CD4-positive, alpha-beta T cell (primary cell): Measurements from ENCODE around the gene ZNF41. TPM values are rescaled to one million over a fixed set of nuclear protein-coding genes. Genes with fewer than 3 reads are reported as not detected.
A peak's percentile ranks its signal among the peaks of the same experiment; 100 is the strongest.

Experiments
- ATAC-seq: fragments of 200-7000 bp; cut with Tn5 transposase; one replicate; pipeline ENCODE4 v1.10.0; 2022; ENCODE audit warnings: mild to moderate bottlenecking; ENCODE audit not compliant: poor library complexity
- CTCF ChIA-PET: fragments of 350-600 bp; sonication (Branson Sonifier 250); formaldehyde crosslinking; loops from one replicate; lab custom pipeline; 2021; ENCODE audit warnings: antibody characterized with exemption, inconsistent platforms; lab: Charles Lee
- POLR2A ChIA-PET: fragments of 350-600 bp; sonication (Branson Sonifier 250); formaldehyde crosslinking; loops from one replicate; lab custom pipeline; 2021; ENCODE audit warnings: antibody characterized with exemption, inconsistent platforms; lab: Charles Lee
- DNase-seq, 14 experiments: peaks; one replicate each; pipeline ENCODE4 v3.0.0-alpha.2; 2013 to 2020; ENCODE audit warnings: mixed read lengths in 2 of 14
- H3K27ac ChIP-seq, 2 donors: one replicate each; pipeline versions ENCODE4 v1.5.1 to v1.7.0; 2013; ENCODE audit warnings: low read length in 2 of 2, low read depth in 1 of 2, mild to moderate bottlenecking in 1 of 2
- H3K27me3 ChIP-seq, 2 experiments: 1 replicate in 1 of 2; 2 replicates in 1 of 2; pipeline versions ENCODE4 v1.6.1 to v1.7.0; 2013; ENCODE audit warnings: low read length in 2 of 2, control low read depth in 1 of 2, mild to moderate bottlenecking in 1 of 2, moderate library complexity in 1 of 2; ENCODE audit not compliant: insufficient read depth in 2 of 2, control insufficient read depth in 1 of 2
- H3K36me3 ChIP-seq: one replicate; pipeline ENCODE4 v1.6.1; 2013; ENCODE audit warnings: low read length, control low read depth; ENCODE audit not compliant: insufficient read depth
- H3K4me1 ChIP-seq: one replicate; pipeline ENCODE4 v1.6.1; 2013; ENCODE audit warnings: low read length, control low read depth; ENCODE audit not compliant: insufficient read depth
- H3K4me3 ChIP-seq: one replicate; pipeline ENCODE4 v1.5.1; 2013; ENCODE audit warnings: mild to moderate bottlenecking, low read length, moderate library complexity
- H3K9me3 ChIP-seq, 2 experiments: 1 replicate in 1 of 2; 2 replicates in 1 of 2; pipeline versions ENCODE4 v1.6.1 to v1.7.0; 2013; ENCODE audit warnings: low read length in 2 of 2, mild to moderate bottlenecking in 2 of 2, control low read depth in 1 of 2, moderate library complexity in 1 of 2; ENCODE audit not compliant: control insufficient read depth in 1 of 2, insufficient read depth in 1 of 2
- H3K27ac Mint-ChIP-seq: one replicate; pipeline ENCODE4 v1.8.0; 2020; ENCODE audit warnings: mixed read lengths
- H3K27me3 Mint-ChIP-seq: one replicate; pipeline ENCODE4 v1.8.0; 2021; ENCODE audit warnings: mixed read lengths
- H3K36me3 Mint-ChIP-seq: one replicate; pipeline ENCODE4 v1.8.0; 2021; ENCODE audit warnings: low read depth, mixed read lengths
- H3K4me1 Mint-ChIP-seq: one replicate; pipeline ENCODE4 v1.8.0; 2021; ENCODE audit warnings: low read depth, mixed read lengths
- H3K4me3 Mint-ChIP-seq: one replicate; pipeline ENCODE4 v1.8.0; 2020; ENCODE audit warnings: mild to moderate bottlenecking, mixed read lengths
- H3K9me3 Mint-ChIP-seq: one replicate; pipeline ENCODE4 v1.8.0; 2020; ENCODE audit warnings: mixed read lengths
- CTCF ChIP-seq: fragments of 200-600 bp; IDR thresholded peaks from one replicate; pipeline ENCODE4 v1.8.0; 2022; ENCODE audit warnings: antibody characterized with exemption, mild to moderate bottlenecking
- intact Hi-C, 2 experiments: fragments of 100-400 bp; cut with DNase I in 1 of 2; cut with micrococcal nuclease in 1 of 2; formaldehyde crosslinking; loops; one replicate each; pipeline versions ENCODE4 v1.15.1 to v1.9.0; 2023 to 2025; cut with DNase I, micrococcal nuclease
- total RNA-seq, 174 experiments: library from RNA in 2 of 174; stranded (reverse) in 2 of 174; gene quantifications; one replicate each; pipeline ENCODE4 v1.2.3 and lab custom pipeline; 2021 to 2026

ZNF41 gene
- total RNA-seq, 2 experiments from 2014 or later = 3.1 to 3.9 TPM

GRCh38 chrX:47458528-47458927 is 24.5 kb downstream of the ZNF41 start:
- no peaks in the 10 kb centered on the region for H3K27me3 ChIP-seq
- H3K4me3 ChIP-seq = no peak overlapping the region
- Mint-ChIP-seq H3K27ac (no peak overlapping the region), H3K9me3 (no peaks in the 10 kb centered on the region), H3K4me1 (no peaks in the 10 kb centered on the region), H3K36me3 (peaks cover 70% of the 10 kb centered on the region), H3K4me3 (no peak overlapping the region), H3K27me3 (no peaks in the 10 kb centered on the region)
- H3K36me3 ChIP-seq = peaks cover 26% of the 10 kb centered on the region
- H3K27ac ChIP-seq = no peak overlapping the region
- intact Hi-C loops = no loop called here
- H3K9me3 ChIP-seq = peaks cover 0 to 3% of the 10 kb centered on the region in 2 experiments
- H3K4me1 ChIP-seq = no peaks in the 10 kb centered on the region
- TF ChIP-seq CTCF = no peak
- peak in 2 of 14 experiments; percentile 9 to 28 for DNase-seq
- ChIA-PET POLR2A (no interaction called here), CTCF (no interaction called here)
- no peak for ATAC-seq

- Histone ChIP-seq H3K27ac (no peak overlapping the region), H3K4me1 (no peaks in the 10 kb centered on the region), H3K4me3 (no peak overlapping the region), H3K9me3 (peaks cover 0 to 11% of the 10 kb centered on the region in 2 experiments), H3K36me3 (peaks cover 39% of the 10 kb centered on the region), H3K27me3 (no peaks in the 10 kb centered on the region)
- Mint-ChIP-seq H3K9me3 (no peaks in the 10 kb centered on the region), H3K27me3 (no peaks in the 10 kb centered on the region), H3K4me3 (no peak overlapping the region), H3K36me3 (peaks cover 79% of the 10 kb centered on the region), H3K4me1 (no peaks in the 10 kb centered on the region), H3K27ac (no peak overlapping the region)
- POLR2A ChIA-PET = no interaction called here
- CTCF ChIA-PET = no interaction called here
- ATAC-seq (no peak), DNase-seq (no peak)
- intact Hi-C loops = no loop called here
- TF ChIP-seq CTCF = no peak
Measured at GRCh38 chrX:47456080-47456479, 26.9 kb downstream of the ZNF41 start.

- H3K4me1 ChIP-seq = no peaks in the 10 kb centered on the region
- POLR2A ChIA-PET = no interaction called here
- H3K4me3 ChIP-seq = no peak overlapping the region
- CTCF ChIA-PET = no interaction called here
- intact Hi-C loops = no loop called here
- H3K27ac ChIP-seq = no peak overlapping the region
- H3K36me3 Mint-ChIP-seq = peaks cover 96% of the 10 kb centered on the region
- no peak overlapping the region for H3K4me3 Mint-ChIP-seq
- ATAC-seq (no peak), DNase-seq (no peak)
- peaks cover 17 to 27% of the 10 kb centered on the region in 2 experiments for H3K9me3 ChIP-seq
- no peak overlapping the region for H3K27ac Mint-ChIP-seq
- H3K27me3 ChIP-seq = no peaks in the 10 kb centered on the region
- H3K36me3 ChIP-seq = peaks cover 69% of the 10 kb centered on the region
- no peak for TF ChIP-seq CTCF
- H3K4me1 Mint-ChIP-seq = no peaks in the 10 kb centered on the region
- peaks cover 2% of the 10 kb centered on the region for H3K9me3 Mint-ChIP-seq
- H3K27me3 Mint-ChIP-seq = no peaks in the 10 kb centered on the region
Measured at GRCh38 chrX:47452112-47452511, 30.9 kb downstream of the ZNF41 start.
